VCaP (cell line): ENCODE measurements around the gene SPRYD3.

Source experiments
- H3K27ac ChIP-seq: fragments of 450-650 bp; 2 replicates; pipeline ENCODE4 v1.5.1; 2017
- TF ChIP-seq, protein P1 (sequence below): fragments of 450-650 bp; conservative IDR thresholded peaks from 2 replicates; pipeline ENCODE4 v1.5.1; 2017; ENCODE audit warnings: mild to moderate bottlenecking, moderate library complexity

SPRYD3 gene, protein sequence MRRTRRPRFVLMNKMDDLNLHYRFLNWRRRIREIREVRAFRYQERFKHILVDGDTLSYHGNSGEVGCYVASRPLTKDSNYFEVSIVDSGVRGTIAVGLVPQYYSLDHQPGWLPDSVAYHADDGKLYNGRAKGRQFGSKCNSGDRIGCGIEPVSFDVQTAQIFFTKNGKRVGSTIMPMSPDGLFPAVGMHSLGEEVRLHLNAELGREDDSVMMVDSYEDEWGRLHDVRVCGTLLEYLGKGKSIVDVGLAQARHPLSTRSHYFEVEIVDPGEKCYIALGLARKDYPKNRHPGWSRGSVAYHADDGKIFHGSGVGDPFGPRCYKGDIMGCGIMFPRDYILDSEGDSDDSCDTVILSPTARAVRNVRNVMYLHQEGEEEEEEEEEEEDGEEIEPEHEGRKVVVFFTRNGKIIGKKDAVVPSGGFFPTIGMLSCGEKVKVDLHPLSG

GRCh38 chr12:53079226-53080117 is at the start of gene SPRYD3:
Gene SPRYD3, minus strand, starts transcription at chr12:53079390. Its CDS starts 57 bp downstream, at chr12:53079333.
- TF ChIP-seq, protein P1, sequence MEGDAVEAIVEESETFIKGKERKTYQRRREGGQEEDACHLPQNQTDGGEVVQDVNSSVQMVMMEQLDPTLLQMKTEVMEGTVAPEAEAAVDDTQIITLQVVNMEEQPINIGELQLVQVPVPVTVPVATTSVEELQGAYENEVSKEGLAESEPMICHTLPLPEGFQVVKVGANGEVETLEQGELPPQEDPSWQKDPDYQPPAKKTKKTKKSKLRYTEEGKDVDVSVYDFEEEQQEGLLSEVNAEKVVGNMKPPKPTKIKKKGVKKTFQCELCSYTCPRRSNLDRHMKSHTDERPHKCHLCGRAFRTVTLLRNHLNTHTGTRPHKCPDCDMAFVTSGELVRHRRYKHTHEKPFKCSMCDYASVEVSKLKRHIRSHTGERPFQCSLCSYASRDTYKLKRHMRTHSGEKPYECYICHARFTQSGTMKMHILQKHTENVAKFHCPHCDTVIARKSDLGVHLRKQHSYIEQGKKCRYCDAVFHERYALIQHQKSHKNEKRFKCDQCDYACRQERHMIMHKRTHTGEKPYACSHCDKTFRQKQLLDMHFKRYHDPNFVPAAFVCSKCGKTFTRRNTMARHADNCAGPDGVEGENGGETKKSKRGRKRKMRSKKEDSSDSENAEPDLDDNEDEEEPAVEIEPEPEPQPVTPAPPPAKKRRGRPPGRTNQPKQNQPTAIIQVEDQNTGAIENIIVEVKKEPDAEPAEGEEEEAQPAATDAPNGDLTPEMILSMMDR, result no peak
- H3K27ac ChIP-seq, result peak within 1 kb of the TSS; percentile 91

DNA sequence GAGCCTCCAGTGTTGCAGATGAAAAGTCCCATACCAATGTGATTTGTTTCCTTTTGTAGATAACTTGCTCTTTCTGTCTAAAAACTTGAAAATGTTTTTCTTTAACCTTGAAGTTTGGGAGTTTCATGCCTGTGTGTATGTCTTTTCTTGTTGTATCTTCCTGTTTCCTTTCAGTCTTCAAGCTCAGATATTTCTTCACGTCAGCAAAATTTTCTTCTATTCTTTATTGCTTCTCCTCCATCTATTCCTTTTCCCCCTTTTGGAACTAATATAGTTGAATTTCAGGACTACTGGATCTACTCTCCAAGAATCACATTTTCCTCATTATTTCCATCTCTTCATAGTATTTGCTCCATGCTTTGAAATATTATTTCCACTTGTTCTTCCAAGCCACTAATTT is 48.0 kb upstream of the SPRYD3 start:
- no peak overlapping the region for H3K27ac ChIP-seq
- TF ChIP-seq, protein P1, result no peak

DNA sequence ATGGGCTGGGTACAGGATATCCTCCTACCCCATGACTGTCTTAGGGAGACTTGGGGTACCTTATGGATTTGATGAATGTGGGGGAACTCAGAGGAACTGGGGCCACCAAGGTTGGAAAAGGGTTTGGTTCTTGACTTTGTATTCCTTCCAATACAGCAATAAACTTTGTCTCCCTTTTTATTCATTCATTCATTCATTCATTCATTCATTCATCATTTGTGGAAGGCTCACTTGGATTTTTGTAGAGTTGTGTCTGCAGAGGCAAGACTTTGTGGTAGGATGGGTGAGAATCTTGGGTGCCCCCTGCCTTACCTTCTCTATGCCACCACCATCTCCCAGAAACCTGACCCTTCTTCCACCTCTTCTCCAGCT is 45.1 kb upstream of the SPRYD3 start:
- no peak overlapping the region for H3K27ac ChIP-seq
- TF ChIP-seq, protein P1, result no peak

DNA sequence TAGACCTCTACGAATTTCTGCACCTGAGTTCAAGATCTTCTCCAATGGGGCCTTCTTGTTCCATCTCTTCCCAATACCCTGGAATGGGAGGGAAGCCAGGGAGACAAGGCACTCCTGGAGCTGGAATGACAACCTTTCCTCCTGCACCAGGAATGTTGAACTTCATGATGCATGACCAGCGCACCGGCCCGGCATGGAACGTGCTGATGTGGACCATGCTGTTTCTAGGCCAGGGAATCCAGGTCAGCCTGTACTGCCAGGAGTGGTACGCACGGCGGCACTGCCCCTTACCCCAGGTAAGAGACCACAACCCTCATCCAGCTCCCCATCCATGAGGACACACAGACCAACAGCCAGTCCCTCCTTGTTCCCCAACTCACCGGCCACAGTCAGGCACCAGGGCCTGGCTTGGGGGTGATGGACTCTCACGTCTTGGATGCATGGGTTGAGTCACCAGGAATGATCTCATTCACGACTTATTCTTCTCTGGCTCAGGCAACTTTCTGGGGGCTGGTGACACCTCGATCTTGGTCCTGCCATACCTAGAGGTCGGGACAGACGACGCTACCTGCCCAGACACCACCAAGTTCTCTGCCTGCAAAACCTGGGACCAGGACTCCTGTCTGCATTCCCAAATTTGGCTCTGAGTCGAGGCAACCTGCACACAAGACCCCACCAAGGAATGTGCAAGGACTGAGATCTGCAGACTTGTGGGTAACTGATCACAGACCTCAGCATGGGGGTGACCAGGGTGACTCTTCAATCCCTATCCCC is 44.6 kb upstream of the SPRYD3 start:
- no peak overlapping the region for H3K27ac ChIP-seq
- TF ChIP-seq, protein P1, result no peak

GRCh38 chr12:53122961-53123468 is 43.8 kb upstream of the SPRYD3 start:
- H3K27ac ChIP-seq, result no peak overlapping the region
- TF ChIP-seq, protein P1, result no peak

GRCh38 chr12:53120685-53121525 is 41.7 kb upstream of the SPRYD3 start:
- TF ChIP-seq, protein P1, result no peak
- no peak overlapping the region for H3K27ac ChIP-seq
